ENCODE data around the gene B9D2. TPM values are rescaled to one million over a fixed set of nuclear protein-coding genes. Genes with fewer than 3 reads are reported as not detected.

B9D2 gene
- total RNA-seq, 2 experiments from 2014 or later: 4.7 to 5.1 TPM

DNA sequence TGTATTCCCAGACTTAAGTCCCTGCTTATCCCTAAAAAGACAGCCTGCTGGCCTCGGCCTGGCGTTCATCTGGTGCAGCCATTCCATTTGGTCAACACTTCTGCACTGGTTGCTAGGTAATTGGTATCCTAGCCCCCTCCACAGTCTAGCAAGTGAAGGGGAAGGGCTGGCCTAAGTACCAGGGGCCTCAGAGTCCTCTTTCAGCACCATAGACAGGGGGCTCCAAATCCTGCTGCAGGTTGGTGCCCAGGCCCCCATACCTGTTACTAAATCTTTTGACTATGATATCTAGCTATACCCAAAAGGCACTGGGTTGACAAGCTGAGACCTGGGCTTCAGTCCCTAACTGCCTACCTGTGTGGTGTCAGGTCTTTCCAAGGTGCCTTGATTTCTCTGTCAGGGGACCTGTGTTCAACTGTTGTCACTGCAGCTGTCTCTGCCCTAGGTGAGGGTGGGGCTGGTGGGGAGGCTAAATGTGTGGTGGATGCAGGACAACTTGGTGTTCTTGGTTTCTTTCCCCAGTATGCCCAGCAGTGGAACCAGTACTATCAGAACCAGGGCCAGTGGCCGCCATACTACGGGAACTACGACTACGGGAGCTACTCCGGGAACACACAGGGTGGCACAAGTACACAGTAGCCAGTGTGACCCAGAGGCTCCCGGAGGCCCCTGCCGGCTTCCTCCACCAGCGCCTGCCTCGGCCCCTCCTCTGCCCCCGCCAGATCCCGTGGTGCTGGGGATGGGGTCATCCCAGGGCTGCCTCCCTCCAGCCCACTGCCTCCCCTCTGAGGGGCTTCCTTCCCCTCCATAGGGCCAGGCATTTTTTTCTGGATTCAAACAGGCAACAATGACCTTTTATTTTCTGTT, 57.8 kb downstream of the B9D2 start:
- no peak for DNase-seq
- no peaks in the 10 kb centered on the region for H3K27me3 Mint-ChIP-seq
- intact Hi-C loops (cut with micrococcal nuclease): loop anchor here (5.0 kb wide), 2 partner anchors 241 to 334 kb away; no protein-coding TSS in a partner anchor
- ChIA-PET CTCF (interaction anchor here (6.1 to 8.4 kb wide), 2 partner anchors 42 to 102 kb away, joined by 83 to 86 read pairs; partner anchors contain the start of gene HNRNPUL1), POLR2A (interaction anchor here (1.5 to 10.3 kb wide), 3 partner anchors 21 to 46 kb away, joined by 4 to 97 read pairs (median 6); partner anchors contain the start of gene HNRNPUL1)
- H3K4me1 Mint-ChIP-seq (ENCODE audit: low read depth): peaks cover 87% of the 10 kb centered on the region
- peak overlapping the region; percentile 14 for H3K4me3 Mint-ChIP-seq
- no peaks in the 10 kb centered on the region for H3K9me3 Mint-ChIP-seq
- peak overlapping the region; percentile 96 for H3K27ac Mint-ChIP-seq
- H3K36me3 Mint-ChIP-seq: peaks cover 56% of the 10 kb centered on the region

- intact Hi-C loops (cut with micrococcal nuclease): loop anchor here (5.0 kb wide), 2 partner anchors 242 to 333 kb away; no protein-coding TSS in a partner anchor
- Mint-ChIP-seq H3K9me3 (no peaks in the 10 kb centered on the region), H3K27ac (peak overlapping the region; percentile 96), H3K27me3 (no peaks in the 10 kb centered on the region), H3K36me3 (peaks cover 65% of the 10 kb centered on the region), H3K4me1 (ENCODE audit: low read depth) (peaks cover 92% of the 10 kb centered on the region), H3K4me3 (no peak overlapping the region)
- no peak for DNase-seq
- POLR2A ChIA-PET: interaction anchor here (1.5 to 10.3 kb wide), 2 partner anchors 41 to 48 kb away, joined by 4 to 97 read pairs; partner anchors contain the start of gene HNRNPUL1
- CTCF ChIA-PET: interaction anchor here (1.4 to 8.4 kb wide), 3 partner anchors 12 to 101 kb away, joined by 3 to 86 read pairs (median 83); partner anchors contain the start of gene HNRNPUL1
Measured at GRCh38 chr19:41304706-41305483, 59.1 kb downstream of the B9D2 start.

Other genes starting within 250 kb of the B9D2 start
- gene CYP2F1, start 249.7 kb downstream of the B9D2 start, total RNA-seq: not detected
- under 1 TPM; 0.75 to 0.76 TPM for gene CYP2S1, start 170.9 kb downstream of the B9D2 start, total RNA-seq
- gene AXL, start 144.9 kb downstream of the B9D2 start, total RNA-seq: under 1 TPM; 0.17 to 0.31 TPM
- 100 to 1,000 TPM; 290 to 295 TPM for gene HNRNPUL1, start 99.8 kb downstream of the B9D2 start, total RNA-seq
- gene CCDC97, start 54.0 kb downstream of the B9D2 start, total RNA-seq: 10 to 100 TPM; 20.5 to 23.4 TPM
- 100 to 1,000 TPM; 108 to 110 TPM for gene TGFB1, start 10.2 kb downstream of the B9D2 start, total RNA-seq
- 1 to 10 TPM; 4.5 to 4.6 TPM for gene TMEM91, start 12.4 kb upstream of the B9D2 start, total RNA-seq
- gene EXOSC5, start 33.2 kb upstream of the B9D2 start, total RNA-seq: 10 to 100 TPM; 43.0 to 45.5 TPM
- gene BCKDHA, start 33.7 kb upstream of the B9D2 start, total RNA-seq: 10 to 100 TPM; 17.4 to 23.2 TPM
- under 1 TPM; 0.55 to 0.68 TPM for gene B3GNT8, start 63.2 kb upstream of the B9D2 start, total RNA-seq
- 10 to 100 TPM; 47.5 to 47.8 TPM for gene DMAC2, start 75.8 kb upstream of the B9D2 start, total RNA-seq
- not detected for gene ERICH4, start 79.0 kb upstream of the B9D2 start, total RNA-seq
- 10 to 100 TPM; 40.8 to 40.9 TPM for gene CEACAM21, start 212.0 kb upstream of the B9D2 start, total RNA-seq

Data from activated CD4-positive, alpha-beta memory T cell treated with anti-CD3 and anti-CD28 coated beads for 36 hours (primary cell).